LHCN-M2 (cell line): ENCODE measurements around the gene ZNF19. TPM values are rescaled to one million over a fixed set of nuclear protein-coding genes. Genes with fewer than 3 reads are reported as not detected.
A peak's percentile ranks its signal among the peaks of the same experiment; 100 is the strongest.

Experiments
- DNase-seq: peaks from one replicate; pipeline ENCODE4 v3.0.0-alpha.2; 2012; ENCODE audit warnings: low read depth
- total RNA-seq: library from RNA; depleted of rRNA; stranded (reverse); fragments of >200 nt; gene quantifications from 2 replicates; pipeline ENCODE4 v1.2.3, GENCODE V29; 2014

ZNF19 gene
- total RNA-seq, 1 experiment from 2014 or later: 3.9 TPM

DNA sequence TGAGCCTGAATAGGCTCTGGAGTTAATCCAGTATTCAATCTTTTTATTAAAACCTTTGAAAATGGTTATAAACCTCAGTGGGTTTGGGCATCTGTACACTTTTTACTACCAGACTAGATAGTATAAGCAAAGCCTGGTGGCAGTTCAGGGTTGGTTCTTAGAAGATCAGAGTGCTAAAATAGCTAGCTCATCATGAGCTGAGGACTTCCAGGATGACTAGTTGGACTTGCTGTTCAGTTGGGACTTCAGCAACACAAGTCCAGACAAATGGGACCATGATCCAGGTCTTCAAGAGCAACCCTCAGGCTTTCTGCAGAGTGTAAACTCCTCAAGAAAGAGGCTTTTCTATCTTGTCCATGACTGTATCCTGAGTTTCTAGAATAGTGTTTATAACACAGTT lies 1.2 kb upstream of the ZNF19 start:
- DNase-seq: no peak

DNA sequence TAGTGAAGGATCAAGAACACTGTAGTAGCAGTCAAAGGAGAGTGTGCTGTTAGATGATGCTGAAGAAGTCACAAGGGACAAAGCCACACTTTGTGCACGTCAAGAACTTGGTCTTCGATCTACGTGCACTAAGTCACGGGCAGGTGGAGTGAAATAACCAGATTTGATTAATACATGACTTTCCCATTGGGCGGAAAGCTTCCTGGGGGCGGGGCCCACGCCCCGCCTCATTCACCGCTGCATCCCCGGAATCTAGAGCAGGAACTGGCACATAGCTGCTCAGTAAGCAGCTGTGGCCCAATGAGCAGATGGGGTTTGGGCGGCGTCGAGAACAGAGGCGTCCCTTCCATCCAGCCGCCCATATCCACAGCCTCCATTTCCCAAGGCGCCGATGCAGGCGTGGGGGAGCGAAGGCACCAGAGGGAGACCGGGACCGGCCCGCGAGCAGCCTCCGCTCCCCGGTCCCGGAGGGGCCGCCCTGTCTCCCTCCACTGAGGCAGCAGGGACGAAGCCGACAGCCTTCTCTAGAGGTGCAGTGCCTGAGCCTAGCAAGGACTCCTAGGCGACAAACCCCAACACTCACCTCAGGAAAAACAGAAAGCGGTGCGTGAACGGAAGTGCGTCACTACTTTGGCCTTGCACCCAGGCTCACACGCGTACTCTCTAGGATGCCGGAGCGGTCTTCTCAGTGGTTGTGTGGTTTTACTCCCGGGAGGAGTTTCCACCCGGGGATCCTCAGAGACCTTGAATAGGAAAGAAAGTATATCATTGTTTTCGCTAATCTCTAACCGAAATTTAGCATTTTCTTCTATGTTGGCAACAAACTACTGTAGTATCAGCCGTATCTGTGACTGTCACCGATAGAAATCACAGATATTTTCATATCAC lies 4.9 kb downstream of the ZNF19 start:
- DNase-seq: peak; percentile 91

DNA sequence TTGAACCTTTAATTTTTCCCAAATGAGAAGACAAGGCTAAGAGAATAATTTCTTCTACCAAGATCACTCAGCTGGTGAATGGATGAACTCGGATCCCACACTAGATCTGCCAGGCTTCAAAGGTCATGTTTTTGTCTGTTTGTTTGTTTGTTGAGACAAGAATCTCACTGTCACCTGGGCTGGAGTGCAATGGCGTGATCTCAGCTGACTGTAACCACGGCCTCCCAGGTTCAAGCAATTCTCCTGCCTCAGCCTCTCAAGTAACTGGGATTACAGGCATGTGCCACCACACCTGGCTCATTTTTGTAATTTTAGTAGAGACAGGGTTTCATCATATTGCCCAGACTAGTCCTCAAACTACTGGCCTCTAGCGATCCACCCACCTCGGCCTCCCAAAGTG lies 6.6 kb downstream of the ZNF19 start:
- DNase-seq: no peak

DNA sequence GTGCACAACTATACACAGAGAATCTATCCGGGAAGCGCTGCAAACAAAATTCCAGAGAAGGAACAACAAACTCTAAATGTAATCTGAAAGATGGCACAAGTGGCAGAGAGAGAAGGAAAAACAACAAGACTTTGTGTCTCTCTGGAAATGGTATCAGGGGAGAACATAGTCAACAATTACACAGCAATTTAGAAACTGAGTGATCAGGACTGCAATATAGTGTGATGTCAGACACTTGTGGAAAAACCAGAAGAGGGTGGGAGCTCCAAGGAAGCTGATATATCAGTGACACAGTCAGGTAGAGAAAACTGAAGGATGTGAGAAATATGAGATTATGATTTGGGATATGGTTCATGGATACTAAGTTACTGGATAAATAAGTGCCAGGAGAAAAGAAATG lies 8.2 kb downstream of the ZNF19 start:
- DNase-seq: no peak

- peak; percentile 20 for DNase-seq
These were observed 9.7 kb downstream of the ZNF19 start for GRCh38 chr16:71479420-71479819.

- DNase-seq: no peak
These were observed 12.5 kb downstream of the ZNF19 start for GRCh38 chr16:71476457-71477124.

DNA sequence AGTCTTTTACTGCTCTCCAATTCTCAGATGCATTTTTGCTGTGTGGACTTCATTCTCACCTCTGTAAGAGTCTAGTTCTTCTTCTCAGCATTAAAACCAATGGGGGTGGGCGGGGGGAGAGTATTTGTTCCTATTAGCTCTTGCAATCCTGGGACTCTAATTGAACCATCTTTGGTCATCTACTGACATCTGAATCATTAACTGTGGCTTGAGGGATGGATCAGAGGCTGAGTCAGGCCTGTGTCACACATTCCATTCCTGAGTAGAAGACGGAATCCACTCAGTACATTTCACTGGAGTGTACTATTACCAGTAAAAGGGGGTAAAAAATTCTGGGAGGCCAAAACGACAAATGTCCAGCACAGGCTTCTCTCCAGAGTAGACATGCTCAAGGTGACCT lies 14.3 kb downstream of the ZNF19 start:
- DNase-seq: peak; percentile 91

DNA sequence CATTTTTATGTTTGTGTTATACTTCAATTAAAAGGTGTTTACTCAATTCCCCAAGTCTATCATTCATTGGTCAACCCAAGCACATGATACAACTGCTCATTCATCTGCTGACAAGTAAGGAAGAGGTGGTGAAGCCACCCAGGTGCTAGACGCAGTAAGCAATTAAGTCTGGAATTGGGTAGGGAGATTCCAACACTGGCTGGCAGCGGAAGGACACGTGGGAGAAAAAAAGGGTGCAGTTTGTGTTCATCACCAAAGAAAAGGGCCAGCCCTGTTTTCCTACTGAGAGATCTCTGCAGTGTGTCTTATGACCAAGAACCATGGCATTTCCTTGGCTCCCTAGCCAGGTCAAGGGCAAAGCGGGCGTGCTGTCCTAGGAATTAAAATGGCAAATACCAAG lies 15.2 kb downstream of the ZNF19 start:
- no peak for DNase-seq

DNA sequence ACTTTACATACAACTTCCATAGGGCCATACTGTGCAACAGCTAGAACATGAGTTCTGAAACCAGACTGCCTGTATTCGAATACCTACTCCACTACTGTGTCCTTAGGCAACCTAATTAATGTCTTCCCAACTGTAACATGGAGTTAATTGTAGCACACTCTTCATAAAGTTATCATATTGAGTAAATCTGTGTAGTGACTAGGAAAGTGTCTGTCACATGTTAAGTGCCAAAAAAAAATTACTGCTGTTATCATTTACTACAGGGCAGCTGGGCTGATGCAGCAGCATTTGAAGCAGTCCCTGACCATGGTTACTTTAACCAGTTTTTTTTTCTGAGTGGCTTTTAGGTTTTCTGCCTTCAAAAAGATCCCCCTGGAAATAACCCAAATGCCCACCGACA lies 16.2 kb downstream of the ZNF19 start:
- DNase-seq: no peak

DNA sequence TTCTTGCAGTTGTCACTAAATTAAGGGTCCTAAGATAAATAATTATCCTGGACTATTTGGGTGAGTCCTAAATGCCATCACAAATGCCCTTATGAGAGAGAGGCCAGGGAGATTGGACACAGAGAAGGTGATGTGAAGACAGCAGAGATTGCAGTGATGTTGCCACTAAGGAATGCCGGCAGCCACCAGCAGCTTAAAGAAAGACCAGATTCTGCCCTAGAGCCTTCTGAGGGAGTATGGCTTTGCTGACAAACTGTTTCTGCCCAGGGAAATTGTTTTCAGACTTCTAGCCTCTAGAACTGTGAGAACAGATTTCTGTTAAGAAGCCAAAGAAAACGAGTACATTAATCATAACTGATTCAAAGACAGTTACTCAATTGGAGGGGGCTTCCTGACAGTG lies 17.1 kb downstream of the ZNF19 start:
- no peak for DNase-seq

DNA sequence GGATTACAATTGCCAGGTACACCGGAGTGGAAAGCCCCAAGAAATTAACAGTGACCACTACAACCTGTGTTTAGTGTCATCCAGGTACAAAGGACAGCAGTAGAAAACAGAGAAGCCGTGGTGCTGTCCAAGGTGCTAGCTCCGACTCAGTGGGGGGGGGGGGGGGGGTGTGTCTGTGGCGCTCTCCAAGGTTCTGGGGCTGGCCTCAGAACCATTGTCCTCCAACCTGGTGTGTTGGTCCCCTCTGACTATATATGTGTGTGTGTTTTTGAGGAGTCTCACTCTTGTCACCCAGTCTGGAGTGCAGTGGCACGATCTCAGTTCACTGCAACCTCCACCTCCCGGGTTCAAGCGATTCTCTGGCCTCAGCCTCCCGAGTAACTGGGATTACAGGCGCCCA lies 21.3 kb downstream of the ZNF19 start:
- no peak for DNase-seq

GRCh38 chr16:71464231-71464630 lies 24.9 kb downstream of the ZNF19 start:
- no peak for DNase-seq

DNA sequence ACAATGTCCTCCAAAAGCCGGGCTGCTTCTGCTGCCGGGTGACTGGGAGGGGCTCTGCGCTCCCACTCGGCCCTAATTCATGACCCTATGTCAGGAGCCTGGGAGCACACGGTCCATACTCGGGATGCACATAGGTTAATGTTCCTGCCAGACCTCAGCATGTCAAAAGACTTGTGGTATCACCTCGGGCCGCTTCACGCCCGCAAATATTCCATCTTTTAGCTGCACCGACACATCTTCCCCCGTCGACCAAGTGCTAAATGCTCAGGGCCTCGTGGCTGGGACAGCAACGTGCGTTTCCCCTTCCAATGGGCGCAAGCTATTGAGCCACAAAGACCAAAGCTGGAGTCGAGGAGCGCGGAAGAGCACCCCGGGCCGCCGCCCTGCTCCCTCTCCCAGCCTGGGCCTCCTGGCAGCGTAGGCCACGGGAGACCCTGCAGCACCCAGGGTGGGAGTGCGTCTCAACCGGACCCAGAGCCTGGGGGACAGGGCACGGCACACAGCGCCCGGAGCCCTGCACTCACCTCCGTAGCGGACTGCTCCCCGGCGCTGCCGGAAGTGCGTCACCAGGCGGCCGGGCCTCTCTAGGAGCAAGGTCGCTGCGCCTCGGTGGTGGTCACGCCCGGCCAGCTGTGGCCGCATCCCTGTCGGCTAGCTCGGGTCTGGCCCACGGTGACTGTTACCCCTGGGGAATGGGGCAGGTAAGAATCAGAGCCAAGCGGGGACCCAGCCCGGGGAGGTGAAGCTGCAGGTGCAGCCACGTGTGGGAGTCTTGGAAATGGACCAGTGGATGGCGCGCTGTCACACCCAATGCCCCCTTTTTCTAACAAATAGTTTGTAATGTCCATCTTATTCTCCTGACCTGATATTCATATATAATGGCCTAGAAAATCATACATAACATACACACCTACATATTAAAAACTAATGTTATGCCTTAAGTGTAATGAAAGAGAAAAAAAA lies 27.2 kb downstream of the ZNF19 start, which contains the start of gene ZNF23:
ZNF23 (minus strand) TSS at position 562 of the 963 bp plus-strand sequence. CDS start 5,451 bp downstream, outside the sequence.
- DNase-seq: peak; percentile 70

DNA sequence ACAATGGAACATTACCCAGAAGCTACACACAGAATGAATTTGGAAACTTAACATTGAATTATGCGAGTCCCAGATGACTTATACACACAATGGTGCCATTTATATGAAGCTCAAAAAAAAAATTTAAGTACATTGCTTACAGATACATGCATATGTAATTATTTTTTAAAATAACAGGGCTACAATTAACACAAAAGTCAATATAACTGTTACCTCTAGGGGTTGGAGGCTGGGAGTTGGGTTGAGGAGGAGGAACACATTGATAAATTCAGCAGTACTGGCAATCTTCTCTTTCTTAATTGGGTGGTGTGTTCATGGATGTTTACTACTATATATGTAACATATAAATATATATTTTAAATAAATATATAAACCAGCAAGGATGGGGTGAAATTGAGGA lies 28.2 kb downstream of the ZNF19 start:
- no peak for DNase-seq

DNA sequence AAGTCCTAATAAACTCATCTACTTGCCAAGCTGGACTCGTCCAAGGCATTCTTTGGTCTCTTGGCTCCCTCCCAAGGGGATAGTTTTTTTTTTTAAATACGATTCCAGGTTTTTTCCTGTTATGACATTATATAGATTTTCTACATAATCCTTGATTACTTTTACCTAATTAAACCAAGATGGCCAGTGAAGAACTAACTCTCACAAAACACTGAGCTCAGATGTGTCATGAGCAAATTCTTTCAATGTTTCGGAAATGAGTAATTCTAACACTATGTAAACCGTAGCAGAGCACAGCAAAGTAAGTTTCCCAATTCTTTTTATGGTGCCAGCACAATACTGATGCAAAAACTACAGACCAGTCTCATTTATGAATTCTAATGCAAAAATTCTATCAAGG lies 28.9 kb downstream of the ZNF19 start:
- peak; percentile 54 for DNase-seq

- DNase-seq: no peak
These were observed 29.6 kb downstream of the ZNF19 start for GRCh38 chr16:71459510-71459909.

GRCh38 chr16:71456801-71457200 lies 32.3 kb downstream of the ZNF19 start:
- no peak for DNase-seq

DNA sequence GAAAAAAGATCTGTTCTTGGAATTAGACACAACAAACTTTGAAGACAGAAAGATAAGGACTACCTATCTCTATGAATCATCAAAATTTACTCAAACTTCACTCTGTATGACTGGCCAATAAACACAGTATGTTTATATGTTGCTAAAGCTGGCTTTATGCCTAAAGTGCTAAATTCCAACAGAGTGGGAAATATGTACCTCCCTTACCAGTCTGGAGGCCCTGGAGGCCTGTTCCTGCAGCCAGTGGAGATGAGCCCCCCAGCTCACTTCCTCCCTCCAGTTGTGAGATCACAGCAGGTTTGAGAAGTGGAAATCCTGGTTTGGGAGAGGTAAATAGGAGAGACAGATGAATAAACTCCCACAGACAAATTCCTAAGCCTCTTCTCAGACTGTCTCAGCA lies 36.1 kb downstream of the ZNF19 start:
- DNase-seq: no peak

- DNase-seq: no peak
These were observed 40.1 kb downstream of the ZNF19 start for GRCh38 chr16:71449020-71449419.

GRCh38 chr16:71448274-71448866 lies 40.8 kb downstream of the ZNF19 start:
- DNase-seq: no peak

- DNase-seq: no peak
These were observed 45.4 kb downstream of the ZNF19 start for GRCh38 chr16:71443714-71444113.
